Measurements from ENCODE around the gene PSMC3. TPM values are rescaled to one million over a fixed set of nuclear protein-coding genes. Genes with fewer than 3 reads are reported as not detected.

Gene PSMC3
- total and polyA plus RNA-seq, 2 of the 13 experiments (the other 11 are each of a cell fraction or from before 2014, with no cell fraction given) = 75.8 to 214 TPM

DNA sequence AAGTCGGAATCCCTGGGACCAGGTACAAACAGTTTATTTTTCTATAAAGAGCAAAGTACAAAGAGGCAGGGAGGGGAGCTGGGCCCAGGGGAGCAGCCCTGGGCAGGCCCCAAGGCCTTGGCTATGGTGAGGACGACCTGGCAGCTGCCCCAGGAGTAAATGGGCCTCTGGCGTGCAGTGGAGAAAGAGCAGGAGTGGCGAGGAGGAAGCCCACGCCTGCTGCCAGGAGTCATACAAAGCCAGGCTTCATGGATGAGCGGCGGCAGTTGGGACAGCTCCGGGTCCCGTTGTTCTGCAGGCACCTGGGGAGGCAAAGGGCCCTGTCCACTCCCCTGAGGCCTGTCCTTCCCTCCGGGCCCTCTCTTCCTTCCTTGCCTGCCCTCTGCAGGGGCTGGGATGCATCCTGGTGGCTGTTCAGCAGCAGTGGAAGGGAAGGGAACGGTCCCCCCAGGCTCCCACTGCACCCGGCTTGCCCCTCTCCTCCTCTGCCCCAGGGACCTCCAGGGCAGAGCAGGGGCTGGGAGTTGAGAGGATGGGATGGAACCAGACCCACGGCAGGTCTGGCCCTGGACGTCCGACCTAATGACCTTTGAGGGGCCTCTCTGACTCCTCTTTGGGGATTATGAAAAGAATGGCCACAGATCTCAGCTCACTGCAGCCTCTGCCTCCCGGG, 11.6 kb upstream of the PSMC3 start (continued):
- TF ChIP-seq, protein P1, sequence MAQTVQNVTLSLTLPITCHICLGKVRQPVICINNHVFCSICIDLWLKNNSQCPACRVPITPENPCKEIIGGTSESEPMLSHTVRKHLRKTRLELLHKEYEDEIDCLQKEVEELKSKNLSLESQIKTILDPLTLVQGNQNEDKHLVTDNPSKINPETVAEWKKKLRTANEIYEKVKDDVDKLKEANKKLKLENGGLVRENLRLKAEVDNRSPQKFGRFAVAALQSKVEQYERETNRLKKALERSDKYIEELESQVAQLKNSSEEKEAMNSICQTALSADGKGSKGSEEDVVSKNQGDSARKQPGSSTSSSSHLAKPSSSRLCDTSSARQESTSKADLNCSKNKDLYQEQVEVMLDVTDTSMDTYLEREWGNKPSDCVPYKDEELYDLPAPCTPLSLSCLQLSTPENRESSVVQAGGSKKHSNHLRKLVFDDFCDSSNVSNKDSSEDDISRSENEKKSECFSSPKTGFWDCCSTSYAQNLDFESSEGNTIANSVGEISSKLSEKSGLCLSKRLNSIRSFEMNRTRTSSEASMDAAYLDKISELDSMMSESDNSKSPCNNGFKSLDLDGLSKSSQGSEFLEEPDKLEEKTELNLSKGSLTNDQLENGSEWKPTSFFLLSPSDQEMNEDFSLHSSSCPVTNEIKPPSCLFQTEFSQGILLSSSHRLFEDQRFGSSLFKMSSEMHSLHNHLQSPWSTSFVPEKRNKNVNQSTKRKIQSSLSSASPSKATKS (CRISPR knock-in tag; IDR thresholded peaks at IDR 0.05) = no peak
- TF ChIP-seq SIN3B (IDR thresholded peaks at IDR 0.05; ENCODE audit: low read length) = no peak
- TF ChIP-seq, protein P2, sequence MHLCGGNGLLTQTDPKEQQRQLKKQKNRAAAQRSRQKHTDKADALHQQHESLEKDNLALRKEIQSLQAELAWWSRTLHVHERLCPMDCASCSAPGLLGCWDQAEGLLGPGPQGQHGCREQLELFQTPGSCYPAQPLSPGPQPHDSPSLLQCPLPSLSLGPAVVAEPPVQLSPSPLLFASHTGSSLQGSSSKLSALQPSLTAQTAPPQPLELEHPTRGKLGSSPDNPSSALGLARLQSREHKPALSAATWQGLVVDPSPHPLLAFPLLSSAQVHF (CRISPR knock-in tag; IDR thresholded peaks at IDR 0.05) = no peak
- TF ChIP-seq PAF1 (CRISPR knock-in tag; IDR thresholded peaks at IDR 0.05) = no peak
- no peak for TF ChIP-seq ZNF431 (CRISPR knock-in tag; IDR thresholded peaks at IDR 0.05; ENCODE audit: borderline replicate concordance, low read depth)
- TF ChIP-seq ZNF546 (CRISPR knock-in tag; conservative IDR thresholded peaks at IDR 0.05) = no peak
- no peak for TF ChIP-seq NR3C1 (CRISPR knock-in tag; IDR thresholded peaks at IDR 0.05)
- TF ChIP-seq, protein P3, sequence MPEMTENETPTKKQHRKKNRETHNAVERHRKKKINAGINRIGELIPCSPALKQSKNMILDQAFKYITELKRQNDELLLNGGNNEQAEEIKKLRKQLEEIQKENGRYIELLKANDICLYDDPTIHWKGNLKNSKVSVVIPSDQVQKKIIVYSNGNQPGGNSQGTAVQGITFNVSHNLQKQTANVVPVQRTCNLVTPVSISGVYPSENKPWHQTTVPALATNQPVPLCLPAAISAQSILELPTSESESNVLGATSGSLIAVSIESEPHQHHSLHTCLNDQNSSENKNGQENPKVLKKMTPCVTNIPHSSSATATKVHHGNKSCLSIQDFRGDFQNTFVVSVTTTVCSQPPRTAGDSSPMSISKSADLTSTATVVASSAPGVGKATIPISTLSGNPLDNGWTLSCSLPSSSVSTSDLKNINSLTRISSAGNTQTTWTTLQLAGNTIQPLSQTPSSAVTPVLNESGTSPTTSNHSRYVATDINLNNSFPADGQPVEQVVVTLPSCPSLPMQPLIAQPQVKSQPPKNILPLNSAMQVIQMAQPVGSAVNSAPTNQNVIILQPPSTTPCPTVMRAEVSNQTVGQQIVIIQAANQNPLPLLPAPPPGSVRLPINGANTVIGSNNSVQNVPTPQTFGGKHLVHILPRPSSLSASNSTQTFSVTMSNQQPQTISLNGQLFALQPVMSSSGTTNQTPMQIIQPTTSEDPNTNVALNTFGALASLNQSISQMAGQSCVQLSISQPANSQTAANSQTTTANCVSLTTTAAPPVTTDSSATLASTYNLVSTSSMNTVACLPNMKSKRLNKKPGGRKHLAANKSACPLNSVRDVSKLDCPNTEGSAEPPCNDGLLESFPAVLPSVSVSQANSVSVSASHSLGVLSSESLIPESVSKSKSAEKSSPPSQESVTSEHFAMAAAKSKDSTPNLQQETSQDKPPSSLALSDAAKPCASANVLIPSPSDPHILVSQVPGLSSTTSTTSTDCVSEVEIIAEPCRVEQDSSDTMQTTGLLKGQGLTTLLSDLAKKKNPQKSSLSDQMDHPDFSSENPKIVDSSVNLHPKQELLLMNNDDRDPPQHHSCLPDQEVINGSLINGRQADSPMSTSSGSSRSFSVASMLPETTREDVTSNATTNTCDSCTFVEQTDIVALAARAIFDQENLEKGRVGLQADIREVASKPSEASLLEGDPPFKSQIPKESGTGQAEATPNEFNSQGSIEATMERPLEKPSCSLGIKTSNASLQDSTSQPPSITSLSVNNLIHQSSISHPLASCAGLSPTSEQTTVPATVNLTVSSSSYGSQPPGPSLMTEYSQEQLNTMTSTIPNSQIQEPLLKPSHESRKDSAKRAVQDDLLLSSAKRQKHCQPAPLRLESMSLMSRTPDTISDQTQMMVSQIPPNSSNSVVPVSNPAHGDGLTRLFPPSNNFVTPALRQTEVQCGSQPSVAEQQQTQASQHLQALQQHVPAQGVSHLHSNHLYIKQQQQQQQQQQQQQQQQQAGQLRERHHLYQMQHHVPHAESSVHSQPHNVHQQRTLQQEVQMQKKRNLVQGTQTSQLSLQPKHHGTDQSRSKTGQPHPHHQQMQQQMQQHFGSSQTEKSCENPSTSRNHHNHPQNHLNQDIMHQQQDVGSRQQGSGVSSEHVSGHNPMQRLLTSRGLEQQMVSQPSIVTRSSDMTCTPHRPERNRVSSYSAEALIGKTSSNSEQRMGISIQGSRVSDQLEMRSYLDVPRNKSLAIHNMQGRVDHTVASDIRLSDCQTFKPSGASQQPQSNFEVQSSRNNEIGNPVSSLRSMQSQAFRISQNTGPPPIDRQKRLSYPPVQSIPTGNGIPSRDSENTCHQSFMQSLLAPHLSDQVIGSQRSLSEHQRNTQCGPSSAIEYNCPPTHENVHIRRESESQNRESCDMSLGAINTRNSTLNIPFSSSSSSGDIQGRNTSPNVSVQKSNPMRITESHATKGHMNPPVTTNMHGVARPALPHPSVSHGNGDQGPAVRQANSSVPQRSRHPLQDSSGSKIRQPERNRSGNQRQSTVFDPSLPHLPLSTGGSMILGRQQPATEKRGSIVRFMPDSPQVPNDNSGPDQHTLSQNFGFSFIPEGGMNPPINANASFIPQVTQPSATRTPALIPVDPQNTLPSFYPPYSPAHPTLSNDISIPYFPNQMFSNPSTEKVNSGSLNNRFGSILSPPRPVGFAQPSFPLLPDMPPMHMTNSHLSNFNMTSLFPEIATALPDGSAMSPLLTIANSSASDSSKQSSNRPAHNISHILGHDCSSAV (CRISPR knock-in tag; IDR thresholded peaks at IDR 0.05; ENCODE audit: borderline replicate concordance) = no peak
- TF ChIP-seq SRY (CRISPR knock-in tag; IDR thresholded peaks at IDR 0.05) = no peak; the same call in 1 of the 2 replicates
- TF ChIP-seq RORA (CRISPR knock-in tag; IDR thresholded peaks at IDR 0.05) = no peak
- TF ChIP-seq KDM4B (CRISPR knock-in tag; IDR thresholded peaks at IDR 0.05) = no peak
- TF ChIP-seq ZNF256 (CRISPR knock-in tag; conservative IDR thresholded peaks at IDR 0.05) = no peak
- TF ChIP-seq RNF2 (conservative IDR thresholded peaks at IDR 0.05; ENCODE audit: low read depth) = no peak
- TF ChIP-seq ZFY (CRISPR knock-in tag; IDR thresholded peaks at IDR 0.05) = peak; percentile 94
- no peak for TF ChIP-seq NFATC3 (CRISPR knock-in tag; IDR thresholded peaks at IDR 0.05)
